ENCODE results near the gene UNG. TPM values are rescaled to one million over a fixed set of nuclear protein-coding genes. Genes with fewer than 3 reads are reported as not detected.

UNG gene
- total and polyA plus RNA-seq, 2 of the 4 experiments (the other 2 are of a cell fraction) = 13.3 to 16.0 TPM

GRCh38 chr12:109134186-109134917 lies 37.0 kb downstream of the UNG start:
- in situ Hi-C loops (cut with MboI; ENCODE audit: low sequenced_read_pairs) (no loop called here), dilution Hi-C loops (cut with HindIII; ENCODE audit: low sequenced_read_pairs, unreplicated experiment) (no loop called here), intact Hi-C loops (cut with micrococcal nuclease) (loop anchor here (1.0 to 2.0 kb wide), 2 partner anchors 121 to 250 kb away; no protein-coding TSS in a partner anchor)
- no peak overlapping the region for H4K91ac ChIP-seq (ENCODE audit: insufficient read depth, low read depth, low read length)
- H3K18ac ChIP-seq (ENCODE audit: low read depth, low read length) = no peak overlapping the region
- no peak overlapping the region for H3K4me2 ChIP-seq (ENCODE audit: low read depth, low read length)
- no peak overlapping the region for H3K4me3 ChIP-seq (ENCODE audit: insufficient read depth, low read depth, low read length)
- no peak overlapping the region for H3K27ac ChIP-seq (ENCODE audit: insufficient read depth, low read length)
- no peaks in the 10 kb centered on the region for H3K79me1 ChIP-seq (ENCODE audit: low read depth in 1 of 2, low read length in 2 of 2)
- H2AK5ac ChIP-seq (ENCODE audit: low read depth, low read length) = no peak overlapping the region
- ATAC-seq (ENCODE audit: low read depth) = peak; percentile 82
- H2AFZ ChIP-seq (replicated peaks; ENCODE audit: low read length, poor library complexity) = no peak overlapping the region
- H3K4me1 ChIP-seq (ENCODE audit: control insufficient read depth, insufficient read depth, low read length) = peaks cover 4% of the 10 kb centered on the region; the same call in 1 of the 2 replicates
- no peak overlapping the region for H2BK120ac ChIP-seq (ENCODE audit: low read depth, low read length)
- no peak overlapping the region for H4K8ac ChIP-seq (ENCODE audit: low read depth in 2 of 2, low read length in 2 of 2)
- DNase-seq = no peak
- no peak overlapping the region for H2BK15ac ChIP-seq (ENCODE audit: low read depth, low read length)
- no peak overlapping the region for H3K23ac ChIP-seq (ENCODE audit: low read depth, low read length)
- H3K4ac ChIP-seq (ENCODE audit: low read depth, low read length) = no peak overlapping the region
- 0% methylated on average over 1 of the region's 6 CpGs; no CpG with 5 or more reads in 1 of the 2 experiments for WGBS, 2 experiments (ENCODE audit: extremely low coverage in 2 of 2, insufficient read length in 1 of 2)
- no peaks in the 10 kb centered on the region for H4K20me1 ChIP-seq (ENCODE audit: insufficient read depth, low read length)
- no peak overlapping the region for H2BK5ac ChIP-seq (ENCODE audit: low read depth, low read length, poor library complexity, severe bottlenecking)
- no peak overlapping the region for H2BK20ac ChIP-seq (ENCODE audit: low read depth, low read length)
- H3K27me3 ChIP-seq (ENCODE audit: control insufficient read depth, insufficient read depth, low read length) = peaks cover 6% of the 10 kb centered on the region
- H3K9me3 ChIP-seq (ENCODE audit: control insufficient read depth, insufficient read depth, low read length) = no peaks in the 10 kb centered on the region
- no peak overlapping the region for H4K5ac ChIP-seq (ENCODE audit: low read depth, low read length)
- no peak overlapping the region for H3K14ac ChIP-seq (replicated peaks; ENCODE audit: low read depth, low read length)
- no TSS peak for BruUV-seq (replicated peaks)
- TF ChIP-seq SMC3 (IDR thresholded peaks at IDR 0.05; ENCODE audit: low read depth, low read length) (peak; percentile 39), BHLHE40 (IDR thresholded peaks at IDR 0.05; ENCODE audit: low read depth, low read length) (no peak), MAZ (IDR thresholded peaks at IDR 0.05; ENCODE audit: borderline replicate concordance, low read depth, low read length) (no peak), MAFK (IDR thresholded peaks at IDR 0.05; ENCODE audit: low read depth, low read length) (no peak), NFE2L2 (IDR thresholded peaks at IDR 0.05; ENCODE audit: low read depth, low read length) (no peak), RAD21 (IDR thresholded peaks at IDR 0.05; ENCODE audit: low read length) (peak; percentile 36), FOS (IDR thresholded peaks at IDR 0.05; ENCODE audit: low read depth, low read length) (no peak), CHD1 (IDR thresholded peaks at IDR 0.05; ENCODE audit: low read depth, low read length) (no peak), MXI1 (IDR thresholded peaks at IDR 0.05; ENCODE audit: borderline replicate concordance, low read depth, low read length) (no peak), POLR2A (IDR thresholded peaks at IDR 0.05; ENCODE audit: low read depth, low read length) (no peak), RFX5 (IDR thresholded peaks at IDR 0.05; ENCODE audit: low read depth, low read length) (no peak), RCOR1 (IDR thresholded peaks at IDR 0.05; ENCODE audit: insufficient replicate concordance, low read length) (no peak)
- TF ChIP-seq, protein P1, sequence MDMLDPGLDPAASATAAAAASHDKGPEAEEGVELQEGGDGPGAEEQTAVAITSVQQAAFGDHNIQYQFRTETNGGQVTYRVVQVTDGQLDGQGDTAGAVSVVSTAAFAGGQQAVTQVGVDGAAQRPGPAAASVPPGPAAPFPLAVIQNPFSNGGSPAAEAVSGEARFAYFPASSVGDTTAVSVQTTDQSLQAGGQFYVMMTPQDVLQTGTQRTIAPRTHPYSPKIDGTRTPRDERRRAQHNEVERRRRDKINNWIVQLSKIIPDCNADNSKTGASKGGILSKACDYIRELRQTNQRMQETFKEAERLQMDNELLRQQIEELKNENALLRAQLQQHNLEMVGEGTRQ (IDR thresholded peaks at IDR 0.05; ENCODE audit: low read depth, low read length) = no peak
- TF ChIP-seq, protein P2, sequence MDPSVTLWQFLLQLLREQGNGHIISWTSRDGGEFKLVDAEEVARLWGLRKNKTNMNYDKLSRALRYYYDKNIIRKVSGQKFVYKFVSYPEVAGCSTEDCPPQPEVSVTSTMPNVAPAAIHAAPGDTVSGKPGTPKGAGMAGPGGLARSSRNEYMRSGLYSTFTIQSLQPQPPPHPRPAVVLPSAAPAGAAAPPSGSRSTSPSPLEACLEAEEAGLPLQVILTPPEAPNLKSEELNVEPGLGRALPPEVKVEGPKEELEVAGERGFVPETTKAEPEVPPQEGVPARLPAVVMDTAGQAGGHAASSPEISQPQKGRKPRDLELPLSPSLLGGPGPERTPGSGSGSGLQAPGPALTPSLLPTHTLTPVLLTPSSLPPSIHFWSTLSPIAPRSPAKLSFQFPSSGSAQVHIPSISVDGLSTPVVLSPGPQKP (IDR thresholded peaks at IDR 0.05; ENCODE audit: borderline replicate concordance, low read depth, low read length) = no peak
- TF ChIP-seq, protein P3, sequence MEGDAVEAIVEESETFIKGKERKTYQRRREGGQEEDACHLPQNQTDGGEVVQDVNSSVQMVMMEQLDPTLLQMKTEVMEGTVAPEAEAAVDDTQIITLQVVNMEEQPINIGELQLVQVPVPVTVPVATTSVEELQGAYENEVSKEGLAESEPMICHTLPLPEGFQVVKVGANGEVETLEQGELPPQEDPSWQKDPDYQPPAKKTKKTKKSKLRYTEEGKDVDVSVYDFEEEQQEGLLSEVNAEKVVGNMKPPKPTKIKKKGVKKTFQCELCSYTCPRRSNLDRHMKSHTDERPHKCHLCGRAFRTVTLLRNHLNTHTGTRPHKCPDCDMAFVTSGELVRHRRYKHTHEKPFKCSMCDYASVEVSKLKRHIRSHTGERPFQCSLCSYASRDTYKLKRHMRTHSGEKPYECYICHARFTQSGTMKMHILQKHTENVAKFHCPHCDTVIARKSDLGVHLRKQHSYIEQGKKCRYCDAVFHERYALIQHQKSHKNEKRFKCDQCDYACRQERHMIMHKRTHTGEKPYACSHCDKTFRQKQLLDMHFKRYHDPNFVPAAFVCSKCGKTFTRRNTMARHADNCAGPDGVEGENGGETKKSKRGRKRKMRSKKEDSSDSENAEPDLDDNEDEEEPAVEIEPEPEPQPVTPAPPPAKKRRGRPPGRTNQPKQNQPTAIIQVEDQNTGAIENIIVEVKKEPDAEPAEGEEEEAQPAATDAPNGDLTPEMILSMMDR (conservative IDR thresholded peaks at IDR 0.05; ENCODE audit: low read depth, low read length) = peak; percentile 38
- no peak overlapping the region for H3K56ac ChIP-seq (ENCODE audit: extremely low read depth, insufficient read depth, low read length)
- no peaks in the 10 kb centered on the region for H3K9me1 ChIP-seq (ENCODE audit: insufficient read depth, low read length)
- H3K36me3 ChIP-seq (ENCODE audit: control insufficient read depth, insufficient read depth, low read length) = no peaks in the 10 kb centered on the region
- POLR2A ChIA-PET (ENCODE audit: unreplicated experiment) = no interaction called here
- no peak overlapping the region for H3K9ac ChIP-seq (ENCODE audit: low read depth, low read length)
- H2AK9ac ChIP-seq (replicated peaks; ENCODE audit: low read depth, low read length, poor library complexity) = peak overlapping the region; percentile 81
- CTCF ChIA-PET = interaction anchor here (0.9 to 1.1 kb wide), 2 partner anchors 10 to 23 kb away, joined by 3 read pairs; no protein-coding TSS in a partner anchor
